A549 (cell line): Measurements from ENCODE around the gene ADGRG1. TPM values are rescaled to one million over a fixed set of nuclear protein-coding genes. Genes with fewer than 3 reads are reported as not detected.

Experiments
- ATAC-seq, 2 experiments: fragments of 200-7000 bp in 1 of 2; fragments of >200 bp in 1 of 2; cut with Nextera tagmentation in 1 of 2; cut with Tn5 transposase in 1 of 2; 3 replicates each; pipeline versions ENCODE4 v1.8.0 to v1.9.1; 2018 to 2020; ENCODE audit warnings: mild to moderate bottlenecking in 1 of 2, moderate library complexity in 1 of 2
- CTCF ChIA-PET: fragments of 300-600 bp; sonication (Branson Sonifier 250); formaldehyde crosslinking; extraction: SDS; loops from one replicate; lab custom pipeline; 2021; ENCODE audit warnings: antibody characterized with exemption, inconsistent platforms; lab: Yijun Ruan, JAX
- POLR2A ChIA-PET: fragments of 350-600 bp; formaldehyde crosslinking; extraction: SDS; loops from one replicate; lab custom pipeline; 2021; ENCODE audit warnings: antibody characterized with exemption, inconsistent platforms; lab: Yijun Ruan, JAX
- DNase-seq, 2 experiments: peaks; one replicate each; pipeline versions ENCODE4 v3.0.0 to v3.0.0-alpha.2; 2011 to 2016; ENCODE audit warnings: low read depth in 1 of 2, low spot score in 1 of 2
- FAIRE-seq: peaks from 2 replicates; lab custom pipeline; 2011; peaks lifted over from hg19 to GRCh38; lab: Jason Lieb, UNC
- H3K27ac ChIP-seq, 2 experiments: fragments of >200 bp; sonication (Bioruptor Twin); formaldehyde crosslinking; 3 replicates each; pipeline ENCODE4 v1.5.1; 2016 to 2017
- H3K4me1 ChIP-seq: fragments of >200 bp; sonication (Bioruptor Twin); formaldehyde crosslinking; 3 replicates; pipeline ENCODE4 v1.6.1; 2016
- H3K4me2 ChIP-seq: fragments of >200 bp; sonication (Bioruptor Twin); formaldehyde crosslinking; 3 replicates; pipeline ENCODE4 v1.6.1; 2016
- H3K4me3 ChIP-seq: fragments of >200 bp; sonication (Bioruptor Twin); formaldehyde crosslinking; 3 replicates; pipeline ENCODE4 v1.5.1; 2016
- H3K9me3 ChIP-seq: fragments of >200 bp; sonication (Bioruptor Twin); formaldehyde crosslinking; 3 replicates; pipeline ENCODE4 v1.6.1; 2016
- BHLHE40 ChIP-seq: IDR thresholded peaks from 2 replicates; pipeline ENCODE4 v1.6.1; 2012; ENCODE audit warnings: low read depth, low read length, inconsistent platforms
- CBX8 ChIP-seq: fragments of 200-600 bp; sonication (generic); IDR thresholded peaks from 2 replicates; pipeline ENCODE4 v1.6.1; 2016
- CEBPB ChIP-seq, 2 experiments: fragments of >200 bp in 1 of 2; sonication (Bioruptor Twin) in 1 of 2; formaldehyde crosslinking in 1 of 2; IDR thresholded peaks; 2 replicates each; pipeline ENCODE4 v1.6.1; 2012 to 2016
- CHD2 ChIP-seq: fragments of 150-350 bp; IDR thresholded peaks from 2 replicates; pipeline ENCODE4 v1.6.1; 2014; ENCODE audit warnings: low read length; ENCODE audit not compliant: partially characterized antibody
- CHD4 ChIP-seq: fragments of 200-600 bp; sonication (generic); IDR thresholded peaks from 2 replicates; pipeline ENCODE4 v1.6.1; 2016; ENCODE audit warnings: antibody characterized with exemption, mild to moderate bottlenecking, borderline replicate concordance
- EHMT2 ChIP-seq: fragments of 200-600 bp; sonication (generic); IDR thresholded peaks from 2 replicates; pipeline ENCODE4 v1.6.1; 2016; ENCODE audit warnings: antibody characterized with exemption, low read depth, mild to moderate bottlenecking, moderate library complexity
- ESRRA ChIP-seq: fragments of 150-350 bp; IDR thresholded peaks from 2 replicates; pipeline ENCODE4 v1.6.1; 2014; ENCODE audit warnings: mild to moderate bottlenecking, low read length, borderline replicate concordance
- FOXS1 ChIP-seq: fragments of 250-450 bp; sonication (Bioruptor Pico); IDR thresholded peaks from 2 replicates; pipeline ENCODE4 v1.5.0; 2020; ENCODE audit warnings: mild to moderate bottlenecking, moderate library complexity
- HDAC2 ChIP-seq: fragments of 200-600 bp; sonication (generic); IDR thresholded peaks from 2 replicates; pipeline ENCODE4 v1.6.1; 2016
- HEYL ChIP-seq: fragments of 250-450 bp; sonication (Bioruptor Pico); IDR thresholded peaks from 2 replicates; pipeline ENCODE4 v1.8.0; 2021; ENCODE audit warnings: mild to moderate bottlenecking, moderate library complexity
- HMGXB4 ChIP-seq: fragments of 250-450 bp; sonication (Bioruptor Pico); IDR thresholded peaks from 2 replicates; pipeline ENCODE4 v1.5.0; 2021; ENCODE audit warnings: mild to moderate bottlenecking, moderate library complexity, borderline replicate concordance
- HOXB13 ChIP-seq: fragments of 250-450 bp; sonication (Bioruptor Pico); IDR thresholded peaks from 2 replicates; pipeline ENCODE4 v1.5.0; 2020; ENCODE audit warnings: low read depth, mild to moderate bottlenecking, moderate library complexity
- MAFK ChIP-seq: fragments of 450-650 bp; IDR thresholded peaks from 2 replicates; pipeline ENCODE4 v1.6.1; 2014; ENCODE audit not compliant: partially characterized antibody
- MAZ ChIP-seq: fragments of 150-350 bp; IDR thresholded peaks from 2 replicates; pipeline ENCODE4 v1.6.1; 2014; ENCODE audit warnings: antibody characterized with exemption, low read depth, low read length, borderline replicate concordance
- NR3C1 ChIP-seq: fragments of >200 bp; sonication (Bioruptor Twin); formaldehyde crosslinking; IDR thresholded peaks from 3 replicates; pipeline ENCODE4 v1.6.1; 2017
- POLR2A ChIP-seq: IDR thresholded peaks from 2 replicates; pipeline ENCODE4 v1.6.1; 2012; ENCODE audit warnings: mild to moderate bottlenecking, low read length
- RAD21 ChIP-seq, 2 experiments: fragments of >200 bp in 1 of 2; sonication (Bioruptor Twin) in 1 of 2; formaldehyde crosslinking in 1 of 2; IDR thresholded peaks in 1 of 2; conservative IDR thresholded peaks in 1 of 2; 2 replicates in 1 of 2; 3 replicates in 1 of 2; pipeline ENCODE4 v1.6.1; 2012 to 2018; ENCODE audit warnings: inconsistent platforms in 1 of 2
- RARB ChIP-seq: fragments of 250-450 bp; sonication (Bioruptor Pico); IDR thresholded peaks from 2 replicates; pipeline ENCODE4 v1.8.0; 2021; ENCODE audit warnings: mild to moderate bottlenecking, moderate library complexity
- RNF2 ChIP-seq: fragments of 200-600 bp; sonication (generic); IDR thresholded peaks from 2 replicates; pipeline ENCODE4 v1.6.1; 2016; ENCODE audit warnings: low read depth, mild to moderate bottlenecking, antibody characterized with exemption, moderate library complexity, borderline replicate concordance
- SMC3 ChIP-seq: fragments of >200 bp; sonication (Bioruptor Twin); formaldehyde crosslinking; IDR thresholded peaks from 3 replicates; pipeline ENCODE4 v1.6.1; 2018; ENCODE audit warnings: inconsistent platforms
- TFCP2L1 ChIP-seq: fragments of 250-450 bp; sonication (Bioruptor Pico); IDR thresholded peaks from 2 replicates; pipeline ENCODE4 v1.5.0; 2021; ENCODE audit warnings: mild to moderate bottlenecking
- TP53 ChIP-seq: fragments of 250-450 bp; sonication (Bioruptor Pico); IDR thresholded peaks from 2 replicates; pipeline ENCODE4 v1.5.0; 2021; ENCODE audit warnings: mild to moderate bottlenecking, moderate library complexity
- ZC3H11A ChIP-seq: fragments of 450-650 bp; IDR thresholded peaks from 2 replicates; pipeline ENCODE4 v1.6.1; 2014; ENCODE audit warnings: antibody characterized with exemption, mild to moderate bottlenecking
- ZFP36 ChIP-seq: fragments of 450-650 bp; IDR thresholded peaks from 2 replicates; pipeline ENCODE4 v1.6.1; 2014; ENCODE audit warnings: borderline replicate concordance; ENCODE audit not compliant: partially characterized antibody
- ZNF302 ChIP-seq: fragments of 250-450 bp; sonication (Bioruptor Pico); IDR thresholded peaks from 2 replicates; pipeline ENCODE4 v1.9.0; 2021; ENCODE audit warnings: inconsistent platforms, mild to moderate bottlenecking, moderate library complexity
- ZSCAN20 ChIP-seq: fragments of 250-450 bp; sonication (Bioruptor Pico); IDR thresholded peaks from 2 replicates; pipeline ENCODE4 v1.8.0; 2022; ENCODE audit warnings: mild to moderate bottlenecking, moderate library complexity
- WGBS: methylation state at CpG from one replicate; pipeline ENCODE4 v1.1.6; 2017; ENCODE audit errors: missing lambda C conversion rate; 5-methylcytosine and 5-hydroxymethylcytosine counted together
- polyA plus RNA-seq, 4 experiments: library from polyadenylated mRNA; depleted of rRNA in 3 of 4; stranded (reverse); fragments of >200 nt; fragmentation: RNase III in 1 of 4; extraction: RNeasy Plus Mini Kit Qiagen cat#74134 plus additional on column Dnase treatment in 1 of 4; gene quantifications; 2 replicates in 3 of 4; 3 replicates in 1 of 4; pipeline ENCODE4 v1.2.3, GENCODE V29; 2011 to 2017
- TF ChIP-seq, protein P1 (sequence below): fragments of >200 bp; sonication (Bioruptor Twin); formaldehyde crosslinking; IDR thresholded peaks from 3 replicates; pipeline ENCODE4 v1.6.1; 2016
- TF ChIP-seq, protein P2 (sequence below): fragments of >200 bp; sonication (Bioruptor Twin); formaldehyde crosslinking; IDR thresholded peaks from 3 replicates; pipeline ENCODE4 v1.5.1; 2016

Gene ADGRG1
- polyA plus RNA-seq, 2 of the 4 experiments (the other 2 are of a cell fraction): 28.3 to 142 TPM

DNA sequence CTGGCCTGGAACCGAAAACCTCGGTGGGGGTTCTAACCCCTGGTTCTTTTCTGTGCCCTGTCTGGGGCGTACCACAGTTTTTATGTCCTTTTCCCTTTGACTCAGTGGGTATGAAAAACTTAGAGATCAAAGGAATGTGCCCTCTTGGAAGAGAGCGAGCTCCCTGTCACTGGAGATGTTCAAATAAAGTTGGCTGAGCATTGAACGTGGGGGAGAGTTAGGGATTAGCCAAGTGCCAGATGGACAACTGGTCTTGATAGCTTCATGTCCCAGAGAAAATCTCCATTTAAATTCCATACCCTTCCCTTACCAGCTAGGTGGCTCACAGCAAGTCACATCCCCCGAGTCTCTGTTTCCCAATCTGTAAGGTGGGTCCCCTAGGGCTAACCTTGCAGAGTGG is 9.5 kb downstream of the ADGRG1 start:
- no peak for FAIRE-seq
- ATAC-seq: no peak
- CTCF ChIA-PET: interaction anchor here (0.6 to 12.7 kb wide), 10 partner anchors 10 to 1097 kb away, joined by 3 to 227 read pairs (median 5); partner anchors contain the start of gene ADGRG1
- no peak overlapping the region for H3K4me3 ChIP-seq
- H3K4me2 ChIP-seq: no peak overlapping the region
- H3K9me3 ChIP-seq: no peaks in the 10 kb centered on the region
- peak overlapping the region in 1 of 2 experiments; percentile 47; a peak in 2 of 6 replicates for H3K27ac ChIP-seq
- TF ChIP-seq RAD21 (conservative IDR thresholded peaks at IDR 0.05 in 1 of 2, IDR thresholded peaks at IDR 0.05 in 1 of 2) (no peak), TP53 (CRISPR knock-in tag) (no peak), BHLHE40 (no peak), CHD2 (no peak), CEBPB (IDR thresholded peaks at IDR 0.05) (no peak), HOXB13 (CRISPR knock-in tag) (no peak), EHMT2 (no peak), CHD4 (no peak), ZFP36 (no peak), CBX8 (no peak), ESRRA (no peak), MAZ (no peak), ZNF302 (CRISPR knock-in tag) (no peak), RNF2 (no peak), MAFK (no peak)
- TF ChIP-seq, protein P1, sequence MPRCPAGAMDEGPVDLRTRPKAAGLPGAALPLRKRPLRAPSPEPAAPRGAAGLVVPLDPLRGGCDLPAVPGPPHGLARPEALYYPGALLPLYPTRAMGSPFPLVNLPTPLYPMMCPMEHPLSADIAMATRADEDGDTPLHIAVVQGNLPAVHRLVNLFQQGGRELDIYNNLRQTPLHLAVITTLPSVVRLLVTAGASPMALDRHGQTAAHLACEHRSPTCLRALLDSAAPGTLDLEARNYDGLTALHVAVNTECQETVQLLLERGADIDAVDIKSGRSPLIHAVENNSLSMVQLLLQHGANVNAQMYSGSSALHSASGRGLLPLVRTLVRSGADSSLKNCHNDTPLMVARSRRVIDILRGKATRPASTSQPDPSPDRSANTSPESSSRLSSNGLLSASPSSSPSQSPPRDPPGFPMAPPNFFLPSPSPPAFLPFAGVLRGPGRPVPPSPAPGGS: no peak
- 85% methylated on average over 6 of the region's 6 CpGs for WGBS
- POLR2A ChIA-PET: no interaction called here
- H3K4me1 ChIP-seq: peaks cover 51% of the 10 kb centered on the region
- no peak for DNase-seq

GRCh38 chr16:57638381-57638780 is 10.0 kb downstream of the ADGRG1 start:
- 91% methylated on average over 2 of the region's 2 CpGs for WGBS
- peaks cover 51% of the 10 kb centered on the region for H3K4me1 ChIP-seq
- H3K27ac ChIP-seq: peak overlapping the region in 1 of 2 experiments; percentile 47; a peak in 1 of 6 replicates
- TF ChIP-seq ZFP36: peak; percentile 75
- TF ChIP-seq HEYL (CRISPR knock-in tag): no peak
- TF ChIP-seq, all 56 proteins: peak for 1
- DNase-seq (no peak), FAIRE-seq (no peak), ATAC-seq (no peak)
- POLR2A ChIA-PET: no interaction called here
- CTCF ChIA-PET: interaction anchor here (0.6 to 12.7 kb wide), 11 partner anchors 9 to 1096 kb away, joined by 3 to 227 read pairs (median 5); partner anchors contain the start of gene ADGRG1
- Histone ChIP-seq H3K4me2 (no peak overlapping the region), H3K9me3 (no peaks in the 10 kb centered on the region), H3K4me3 (no peak overlapping the region)

GRCh38 chr16:57639172-57639887 is 10.9 kb downstream of the ADGRG1 start:
- Histone ChIP-seq H3K4me1 (peaks cover 51% of the 10 kb centered on the region), H3K4me3 (no peak overlapping the region), H3K4me2 (no peak overlapping the region), H3K27ac (peak overlapping the region in 1 of 2 experiments; percentile 52; a peak in 2 of 6 replicates), H3K9me3 (no peaks in the 10 kb centered on the region)
- FAIRE-seq: no peak
- POLR2A ChIA-PET: no interaction called here
- DNase-seq: no peak
- CTCF ChIA-PET: interaction anchor here (0.6 to 12.7 kb wide), 10 partner anchors 8 to 97 kb away, joined by 3 to 227 read pairs (median 5); partner anchors contain the start of gene ADGRG1
- no peak for ATAC-seq
- WGBS: 89% methylated on average over 23 of the region's 23 CpGs
- TF ChIP-seq, protein P2, sequence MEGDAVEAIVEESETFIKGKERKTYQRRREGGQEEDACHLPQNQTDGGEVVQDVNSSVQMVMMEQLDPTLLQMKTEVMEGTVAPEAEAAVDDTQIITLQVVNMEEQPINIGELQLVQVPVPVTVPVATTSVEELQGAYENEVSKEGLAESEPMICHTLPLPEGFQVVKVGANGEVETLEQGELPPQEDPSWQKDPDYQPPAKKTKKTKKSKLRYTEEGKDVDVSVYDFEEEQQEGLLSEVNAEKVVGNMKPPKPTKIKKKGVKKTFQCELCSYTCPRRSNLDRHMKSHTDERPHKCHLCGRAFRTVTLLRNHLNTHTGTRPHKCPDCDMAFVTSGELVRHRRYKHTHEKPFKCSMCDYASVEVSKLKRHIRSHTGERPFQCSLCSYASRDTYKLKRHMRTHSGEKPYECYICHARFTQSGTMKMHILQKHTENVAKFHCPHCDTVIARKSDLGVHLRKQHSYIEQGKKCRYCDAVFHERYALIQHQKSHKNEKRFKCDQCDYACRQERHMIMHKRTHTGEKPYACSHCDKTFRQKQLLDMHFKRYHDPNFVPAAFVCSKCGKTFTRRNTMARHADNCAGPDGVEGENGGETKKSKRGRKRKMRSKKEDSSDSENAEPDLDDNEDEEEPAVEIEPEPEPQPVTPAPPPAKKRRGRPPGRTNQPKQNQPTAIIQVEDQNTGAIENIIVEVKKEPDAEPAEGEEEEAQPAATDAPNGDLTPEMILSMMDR: no peak
- TF ChIP-seq SMC3 (no peak), TP53 (CRISPR knock-in tag) (no peak), HDAC2 (no peak), RNF2 (no peak), ZSCAN20 (CRISPR knock-in tag) (no peak), ZC3H11A (no peak), RARB (CRISPR knock-in tag) (no peak), TFCP2L1 (CRISPR knock-in tag) (no peak), POLR2A (no peak), FOXS1 (no peak), HOXB13 (CRISPR knock-in tag) (no peak), HMGXB4 (no peak), NR3C1 (no peak), CBX8 (no peak), BHLHE40 (no peak)
- TF ChIP-seq, protein P1: no peak
